GM18517 (cell line): ENCODE results near the gene OGA.

ENCODE experiments used
- ATAC-seq: cut with Tn5 transposase; IDR thresholded peaks from one replicate; pipeline ENCODE4 v1.9.1; 2021; ENCODE audit warnings: mild to moderate bottlenecking, moderate library complexity; ENCODE audit not compliant: unreplicated experiment

OGA gene

DNA sequence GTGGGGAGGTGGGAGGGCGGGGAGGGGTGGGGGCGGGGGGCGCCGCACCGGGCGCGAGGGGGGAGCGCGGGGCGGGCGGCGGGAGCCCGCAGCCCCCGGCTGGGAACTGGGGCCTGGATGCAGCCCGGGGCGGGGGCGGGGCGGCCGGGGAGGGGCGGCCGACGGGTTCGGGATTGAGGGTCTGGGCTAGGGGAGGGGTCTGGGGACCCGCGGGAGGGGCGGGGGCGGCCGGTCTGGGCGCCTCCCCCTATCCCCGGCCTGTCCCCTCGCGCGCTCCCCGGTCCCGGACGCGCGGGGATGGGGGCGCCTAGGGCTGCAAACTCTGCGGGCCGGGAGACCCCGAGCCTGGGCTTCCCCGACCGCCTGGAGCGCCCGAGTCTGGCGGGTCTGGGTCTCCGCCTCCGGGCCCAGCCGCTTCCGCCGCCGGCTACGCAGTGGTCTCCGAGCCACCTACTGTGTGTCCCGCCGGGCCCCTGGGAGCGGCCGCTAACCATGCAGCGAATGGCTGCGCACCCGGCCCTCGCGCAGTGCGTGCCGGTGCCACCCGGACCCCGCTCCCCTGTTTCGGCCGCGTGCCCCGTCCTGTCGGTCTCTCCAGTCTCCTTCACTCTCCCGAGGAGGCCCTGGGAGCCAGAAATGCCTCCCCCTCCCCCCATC is 42.0 kb downstream of the OGA start:
- no peak for ATAC-seq

DNA sequence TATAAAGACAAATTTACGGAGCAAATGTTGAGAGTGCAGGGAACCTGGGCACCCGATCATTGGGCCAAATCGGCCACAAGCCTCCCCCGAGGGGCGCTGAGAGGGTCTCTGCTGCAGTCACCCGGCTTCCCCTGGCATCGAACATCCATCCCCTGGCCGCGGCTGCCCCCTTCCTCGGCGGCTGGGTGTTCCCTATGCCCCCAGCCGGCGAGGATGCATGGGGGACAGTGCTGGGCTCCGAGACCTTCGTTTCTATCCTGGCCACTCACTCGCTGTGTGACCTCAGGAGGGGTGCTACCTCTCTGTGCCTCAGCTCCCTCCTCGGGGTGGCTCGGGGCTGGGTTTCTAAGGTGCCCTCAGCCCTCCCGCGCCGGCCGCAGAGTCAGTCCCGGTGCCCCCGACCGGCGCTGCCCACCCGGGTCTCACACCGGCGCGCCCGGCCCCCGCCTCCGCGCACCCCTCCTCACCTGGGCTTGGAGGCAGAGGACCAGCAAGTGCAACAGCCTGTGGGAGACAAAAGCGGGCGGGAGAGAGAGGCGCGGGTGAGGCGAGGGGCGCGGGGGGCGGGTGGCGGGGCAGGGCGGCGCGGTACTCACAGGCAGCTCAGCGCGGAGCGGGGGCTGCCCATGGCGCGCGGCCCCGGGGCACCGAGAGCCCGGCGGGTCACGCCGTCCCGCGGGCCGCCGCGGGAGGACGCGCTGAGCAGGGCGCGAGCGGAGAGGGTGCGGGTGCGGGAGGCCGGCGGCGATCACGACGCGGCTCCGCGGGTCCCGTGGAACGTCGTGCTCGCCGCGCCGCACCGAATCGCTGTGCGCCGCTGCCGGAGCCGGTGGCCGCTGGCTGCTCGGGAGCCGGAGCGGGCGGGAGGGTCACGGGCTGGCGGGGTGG is 42.7 kb downstream of the OGA start, which contains the start of gene FGF8:
Gene FGF8 (minus strand): TSS at position 842 of the 888 bp plus-strand sequence. CDS start 214 bp downstream, at position 628.
- ATAC-seq: no peak

DNA sequence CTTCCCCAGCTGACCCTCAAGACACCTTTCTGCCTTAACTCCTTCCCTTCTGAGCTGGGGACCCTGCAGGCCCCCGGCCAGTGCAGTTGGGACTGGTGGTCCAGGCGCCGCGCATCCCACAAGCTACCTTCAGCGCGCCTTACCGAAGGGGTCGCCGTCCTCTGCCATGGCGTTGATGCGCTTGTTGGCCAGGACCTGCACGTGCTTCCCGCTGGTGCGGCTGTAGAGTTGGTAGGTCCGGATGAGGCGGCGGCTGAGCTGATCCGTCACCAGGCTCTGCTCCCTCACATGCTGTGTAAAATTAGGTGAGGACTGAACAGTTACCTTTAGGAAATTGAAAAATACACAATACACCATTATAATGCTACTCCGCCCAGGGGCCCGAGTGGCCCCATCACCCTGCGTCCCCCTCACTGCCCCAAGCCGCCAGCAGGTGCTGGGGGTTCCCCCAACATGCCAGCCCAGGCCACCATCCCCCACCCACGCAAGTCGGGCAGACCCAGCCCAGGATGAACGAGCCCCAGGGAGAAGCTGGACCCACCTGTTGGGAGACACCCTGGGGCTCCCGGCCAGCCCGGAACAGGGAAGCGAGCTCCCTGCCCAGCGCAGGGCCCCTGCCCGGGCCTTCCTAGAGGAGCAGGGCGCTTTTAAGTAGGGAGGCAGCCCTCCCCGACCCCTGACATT is 43.5 kb downstream of the OGA start:
- no peak for ATAC-seq

DNA sequence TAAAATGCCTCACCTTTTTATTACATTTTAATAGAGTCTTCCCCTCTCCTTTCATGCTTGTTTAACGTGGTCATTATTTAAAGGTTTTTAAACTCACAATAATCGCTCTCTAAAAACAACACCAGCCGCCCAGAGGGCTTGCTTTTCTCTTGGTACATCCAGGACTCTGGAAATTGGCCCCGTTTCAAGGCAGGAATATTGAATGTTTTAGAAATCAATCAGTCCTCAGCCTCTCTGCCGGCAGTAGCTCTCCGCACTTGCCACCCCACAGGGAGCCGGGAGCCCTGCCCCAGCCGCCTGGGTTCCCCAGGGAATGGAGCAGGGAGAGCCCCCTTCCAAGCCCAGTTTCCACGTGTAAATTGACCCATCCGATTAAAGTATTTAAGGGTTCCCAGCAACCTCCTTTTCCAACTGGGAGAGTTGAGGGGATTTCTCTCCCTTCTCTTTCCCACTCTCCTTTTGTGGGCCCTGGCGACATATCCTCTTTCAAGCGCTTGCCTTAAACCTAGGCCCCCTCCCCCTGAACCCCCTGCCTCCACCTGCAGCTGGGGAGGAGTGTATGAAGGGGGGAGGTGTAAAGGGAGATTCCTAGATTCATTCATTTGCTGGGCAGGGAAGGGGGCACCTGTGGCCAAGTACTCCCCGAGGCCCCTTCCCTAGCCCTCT is 44.2 kb downstream of the OGA start:
- ATAC-seq: no peak

DNA sequence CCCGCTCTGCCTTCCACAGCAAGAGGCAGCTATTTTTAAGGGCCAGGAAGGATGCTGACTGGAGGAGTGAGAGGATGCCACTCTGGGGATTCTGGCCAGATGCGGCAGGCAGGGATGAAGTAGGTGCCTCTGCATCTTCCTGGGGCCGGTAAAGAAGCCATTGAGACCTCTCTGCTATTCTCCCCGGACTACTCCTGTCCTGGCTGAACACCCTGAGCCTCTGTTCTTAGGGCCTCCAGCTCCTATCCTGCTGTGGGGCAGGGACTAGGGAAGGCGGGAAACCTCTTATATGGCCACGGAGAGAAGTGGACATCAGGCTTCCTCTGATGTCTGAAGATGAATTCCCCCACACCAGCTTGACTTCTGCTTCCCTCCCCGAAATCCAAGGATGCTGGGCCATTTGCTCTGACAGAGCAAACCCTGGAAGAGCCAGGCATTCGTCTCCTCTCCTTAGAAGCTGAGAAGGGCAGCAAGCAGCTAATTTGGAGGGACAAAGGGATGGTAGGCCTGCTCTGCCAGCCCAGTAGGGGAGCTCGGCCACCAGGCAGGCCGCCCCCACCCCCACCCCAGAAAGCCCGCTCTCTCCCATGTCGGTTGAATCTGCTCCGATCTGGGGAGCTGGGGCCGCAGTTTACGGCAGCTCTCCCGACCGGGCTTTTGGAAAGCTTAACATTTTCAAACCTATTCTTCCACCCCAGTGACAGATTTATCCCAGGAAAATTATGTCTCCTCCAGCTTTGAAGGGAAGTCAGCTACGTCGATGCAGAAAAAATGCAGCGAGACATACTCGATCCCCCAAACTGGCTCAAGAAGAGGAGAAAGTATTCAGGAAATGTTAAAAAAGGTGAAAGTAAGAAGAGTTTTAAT is 45.1 kb downstream of the OGA start:
- no peak for ATAC-seq

DNA sequence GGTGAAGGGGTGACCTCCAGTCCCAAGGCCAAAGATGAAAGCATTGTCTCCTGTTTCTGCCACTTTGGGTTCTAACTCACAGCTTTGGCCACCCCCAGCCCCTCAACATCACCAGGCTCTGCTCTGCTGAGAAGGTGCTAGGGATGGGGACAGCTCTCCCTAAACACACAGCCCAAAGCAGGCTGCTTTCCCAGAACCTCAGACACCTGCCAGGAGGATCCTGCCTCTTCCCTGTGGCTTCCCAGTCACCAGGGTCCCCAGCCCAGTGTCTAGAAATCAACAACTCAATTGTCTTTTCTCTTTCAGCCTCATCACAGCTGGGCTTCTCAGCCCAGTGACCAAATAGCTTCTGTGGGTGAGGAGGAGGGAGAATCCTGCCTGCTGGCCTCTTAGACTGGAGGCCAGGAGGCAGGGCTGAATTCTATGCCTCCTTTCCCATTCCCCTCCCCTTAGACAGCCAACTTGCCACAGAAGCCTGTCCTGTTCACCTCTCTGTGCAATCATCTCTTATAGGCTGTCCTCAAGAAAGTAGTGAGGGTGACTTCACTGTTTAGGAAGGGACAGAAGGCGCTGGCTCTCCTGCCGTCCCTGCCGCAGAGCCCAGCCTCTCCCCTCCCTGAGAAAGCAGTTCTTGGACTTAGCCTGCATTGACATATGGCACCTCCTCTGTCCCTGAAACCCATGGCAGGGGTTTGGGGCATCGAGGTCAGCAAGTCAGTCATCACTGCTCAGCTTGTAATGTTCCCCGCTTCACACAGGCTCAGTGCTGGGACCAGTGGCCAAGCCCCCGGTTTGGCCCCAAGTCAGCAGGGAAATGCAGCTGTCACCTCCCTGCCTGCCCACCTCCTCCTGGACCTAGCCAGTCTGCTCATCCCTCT is 46.0 kb downstream of the OGA start:
- no peak for ATAC-seq

DNA sequence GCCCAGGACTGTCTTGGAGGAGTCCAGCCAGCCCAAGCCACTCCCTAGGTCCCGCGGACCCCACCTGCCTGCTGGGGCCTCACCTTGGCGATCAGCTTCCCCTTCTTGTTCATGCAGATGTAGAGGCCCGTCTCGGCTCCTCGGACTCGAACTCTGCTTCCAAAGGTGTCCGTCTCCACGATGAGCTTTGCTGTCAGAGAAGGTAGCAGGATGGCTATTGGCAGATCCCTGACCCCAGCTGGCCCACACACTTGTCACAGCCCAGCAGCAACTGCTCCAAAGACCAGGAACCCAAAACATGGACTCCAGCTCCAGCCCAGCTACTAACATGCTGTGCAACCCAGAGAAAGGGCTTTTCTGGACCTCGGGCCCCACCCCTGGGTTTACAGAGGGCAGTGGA is 46.9 kb downstream of the OGA start:
- no peak for ATAC-seq

DNA sequence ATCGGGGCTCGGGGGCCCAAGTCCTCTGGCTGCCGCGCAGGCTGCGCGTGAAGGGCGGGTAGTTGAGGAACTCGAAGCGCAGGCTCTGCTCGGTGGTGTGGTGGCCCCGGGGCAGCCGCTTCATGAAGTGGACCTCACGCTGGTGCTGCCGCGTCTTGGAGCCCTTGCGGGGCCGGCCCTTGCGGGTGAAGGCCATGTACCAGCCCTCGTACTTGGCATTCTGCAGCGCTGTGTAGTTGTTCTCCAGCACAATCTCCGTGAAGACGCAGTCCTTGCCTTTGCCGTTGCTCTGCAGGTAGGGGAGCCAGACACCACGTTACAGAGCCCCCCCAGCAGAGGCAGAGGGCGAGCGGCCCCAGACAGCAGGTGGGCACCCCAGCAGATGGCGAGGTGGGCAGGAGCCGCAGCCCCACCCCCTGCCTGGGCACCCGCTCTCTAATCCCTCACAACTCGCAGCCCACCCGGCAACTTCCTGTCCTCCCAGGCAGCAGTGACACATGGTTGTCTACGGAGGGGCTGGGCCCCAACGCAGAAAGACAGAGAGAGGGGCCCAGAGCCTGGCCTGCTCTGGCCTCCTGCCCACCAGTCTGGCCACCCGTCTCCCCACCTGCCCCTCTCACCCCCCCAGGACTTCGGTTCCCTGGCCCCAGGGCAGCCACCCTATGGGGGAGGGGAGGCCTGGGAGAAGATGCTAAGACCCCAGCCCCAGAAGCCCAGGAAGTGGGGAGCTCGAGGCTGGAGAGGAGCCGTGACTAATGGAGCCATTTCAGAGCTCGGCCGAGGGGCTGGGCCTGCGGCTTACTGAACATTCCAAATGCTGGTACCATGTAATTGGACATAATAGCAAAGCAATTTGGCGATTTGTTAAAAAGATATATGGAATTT is 47.7 kb downstream of the OGA start:
- ATAC-seq: no peak

DNA sequence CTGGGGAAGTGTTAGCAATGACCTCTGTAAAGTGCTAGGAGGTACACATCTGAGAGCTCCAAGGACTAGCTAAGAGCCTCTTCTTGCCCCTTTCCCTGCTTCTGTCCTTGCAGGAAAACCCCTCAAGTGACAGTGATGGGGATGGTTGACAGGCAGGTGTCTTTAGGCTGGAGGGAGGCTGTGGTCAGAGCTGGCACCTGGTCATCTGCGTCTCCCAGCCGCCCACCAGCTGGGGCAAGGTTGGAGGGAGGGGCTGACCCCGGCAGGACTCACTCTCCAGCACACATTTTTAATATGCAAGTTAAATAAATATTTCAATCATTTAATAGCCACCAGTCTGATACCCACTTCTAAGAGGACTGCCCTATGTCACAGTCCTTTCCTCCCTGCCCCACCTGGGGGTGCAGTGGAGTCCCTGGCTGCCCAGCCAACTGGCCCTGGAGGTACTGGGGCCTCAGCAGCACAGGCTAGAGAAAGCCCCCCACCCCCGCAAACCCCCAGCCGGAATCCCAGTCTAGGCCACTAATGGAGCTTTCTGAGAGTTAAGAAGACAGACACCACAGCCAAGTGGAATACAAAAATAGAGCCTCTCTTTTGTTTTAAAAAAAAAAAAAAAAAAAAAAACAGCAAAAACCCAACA is 48.6 kb downstream of the OGA start:
- no peak for ATAC-seq

DNA sequence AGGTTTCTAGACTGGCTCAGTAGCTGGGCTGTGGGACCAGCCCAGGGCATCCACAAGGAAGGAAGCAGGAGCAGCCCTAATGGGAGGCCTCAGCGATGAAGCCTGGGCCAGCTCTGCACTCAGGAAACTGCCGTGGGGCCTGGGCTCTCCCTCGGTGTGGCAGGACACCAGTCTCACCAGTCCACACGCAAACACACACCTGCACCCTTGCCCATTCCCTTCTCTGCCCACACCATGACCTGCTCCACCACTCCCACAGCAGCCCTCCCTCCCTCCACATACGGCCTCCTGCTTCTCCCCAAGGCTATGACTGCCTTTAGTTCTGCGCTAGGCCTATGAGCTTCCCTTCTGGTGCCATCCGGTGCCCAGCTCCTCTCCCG is 49.5 kb downstream of the OGA start:
- ATAC-seq: no peak

DNA sequence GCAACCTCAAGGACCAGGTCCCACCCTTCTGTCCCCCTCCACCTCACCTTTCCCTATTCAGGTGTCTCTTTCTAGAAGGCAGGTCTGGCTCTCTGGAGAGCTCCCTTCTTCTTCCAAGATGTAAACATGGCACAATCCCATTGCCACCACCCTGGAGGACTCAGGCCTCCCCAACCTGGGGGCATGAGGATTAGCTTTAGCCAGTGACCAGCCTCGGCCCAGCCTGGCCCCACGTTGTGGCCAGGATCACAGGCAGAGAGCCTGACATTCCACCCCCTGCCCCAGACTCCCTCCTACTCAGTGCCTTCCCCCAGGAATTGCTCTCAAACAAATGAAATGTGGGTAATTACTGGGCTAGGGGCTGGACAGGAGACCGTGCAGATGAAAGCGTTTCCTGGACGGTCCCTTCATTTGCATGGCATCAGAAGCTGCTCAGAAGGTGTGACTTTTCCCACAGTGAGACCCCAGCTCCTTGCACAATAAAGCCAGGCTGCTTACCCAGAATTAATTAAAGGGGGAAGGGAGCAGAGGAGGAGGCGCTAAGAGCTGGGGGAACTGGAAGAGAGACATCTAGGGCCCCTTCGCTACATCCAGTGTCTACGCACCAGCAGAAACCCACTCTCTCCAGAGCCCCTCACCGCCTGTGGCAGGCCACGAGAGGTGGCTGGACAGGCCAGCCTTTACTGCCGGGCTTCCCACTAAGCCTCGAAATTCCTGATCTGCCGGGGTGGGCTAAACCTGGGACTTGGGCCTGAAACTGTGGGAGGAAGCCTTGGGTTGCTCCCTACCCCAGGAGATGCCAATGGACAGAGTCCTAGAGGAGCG is 50.1 kb downstream of the OGA start:
- no peak for ATAC-seq

DNA sequence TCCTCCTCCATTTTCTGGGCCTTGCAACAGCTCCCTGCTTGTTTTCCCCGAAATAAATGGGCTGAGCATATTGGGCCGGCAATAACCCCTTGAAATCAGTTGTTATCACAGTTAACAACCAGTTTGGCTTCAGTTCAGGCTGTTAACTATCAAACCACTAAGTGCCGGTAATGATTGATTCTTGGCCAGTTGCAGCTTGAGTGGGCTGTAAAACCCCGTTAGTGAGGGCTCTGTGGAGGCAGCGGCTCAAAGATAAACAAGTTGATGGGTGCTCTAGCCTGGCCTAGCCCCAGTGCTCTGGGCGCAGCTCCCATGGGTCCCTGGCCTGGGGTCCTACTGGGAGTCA is 50.7 kb downstream of the OGA start:
- ATAC-seq: no peak

DNA sequence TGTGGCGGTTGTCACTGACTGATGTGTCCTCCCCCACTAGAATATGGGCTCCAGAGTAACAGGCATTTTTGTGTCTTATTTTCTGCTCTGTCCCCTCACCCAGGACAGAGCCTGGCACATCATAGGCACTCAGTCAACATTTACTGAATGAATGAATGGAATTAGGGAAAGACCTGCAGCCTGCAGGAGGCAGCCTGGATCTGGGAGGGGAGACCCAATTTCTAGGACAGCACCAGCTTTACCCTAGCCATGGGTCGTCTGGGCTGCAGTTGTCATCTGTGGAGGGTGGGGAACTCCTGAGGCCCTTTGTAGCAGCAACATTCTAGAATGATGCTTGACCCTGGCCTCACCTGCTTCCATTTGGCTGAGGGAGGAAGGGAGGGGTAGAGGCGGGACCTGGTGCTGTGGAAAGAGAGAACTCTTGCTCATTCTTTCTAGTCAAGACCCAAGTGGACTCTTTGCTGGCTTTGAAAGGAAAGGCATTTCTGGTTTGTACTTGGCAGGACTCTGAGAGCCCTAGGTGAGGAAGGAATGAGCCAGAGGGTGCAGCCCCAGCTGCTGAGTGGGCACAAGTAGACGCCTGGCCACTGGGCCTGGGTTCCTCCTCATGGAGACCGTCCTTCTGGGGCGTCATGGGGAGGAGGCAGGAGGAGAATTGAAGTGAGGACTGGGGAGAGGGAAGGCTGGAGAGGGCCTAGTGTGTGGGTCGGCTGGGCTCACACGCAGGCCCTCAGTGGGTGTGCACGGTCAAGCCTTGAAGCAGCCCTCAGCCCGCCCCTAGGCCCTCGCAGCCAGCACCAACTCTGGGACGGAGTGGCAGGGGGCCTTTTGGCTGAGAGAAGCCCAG is 51.3 kb downstream of the OGA start:
- ATAC-seq: no peak

DNA sequence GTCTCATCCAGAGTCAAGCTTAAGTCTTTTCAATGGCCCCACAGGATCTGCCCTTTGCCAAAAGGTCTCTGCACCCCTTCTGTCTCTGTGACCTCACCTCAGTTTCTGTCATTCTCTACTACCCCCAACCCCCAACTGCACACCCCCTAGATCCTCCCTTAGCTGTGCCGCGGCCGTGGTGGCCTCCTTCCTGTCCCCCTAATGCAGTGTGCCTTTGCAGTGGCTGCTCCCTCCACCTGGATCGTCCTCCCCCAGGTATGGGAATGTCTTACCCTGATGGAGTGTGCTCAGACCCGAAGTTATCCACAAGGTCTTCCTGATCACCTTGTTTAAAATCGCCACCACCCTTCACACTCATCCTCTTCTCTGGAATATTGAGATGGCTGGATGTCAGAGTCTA is 51.9 kb downstream of the OGA start:
- no peak for ATAC-seq

DNA sequence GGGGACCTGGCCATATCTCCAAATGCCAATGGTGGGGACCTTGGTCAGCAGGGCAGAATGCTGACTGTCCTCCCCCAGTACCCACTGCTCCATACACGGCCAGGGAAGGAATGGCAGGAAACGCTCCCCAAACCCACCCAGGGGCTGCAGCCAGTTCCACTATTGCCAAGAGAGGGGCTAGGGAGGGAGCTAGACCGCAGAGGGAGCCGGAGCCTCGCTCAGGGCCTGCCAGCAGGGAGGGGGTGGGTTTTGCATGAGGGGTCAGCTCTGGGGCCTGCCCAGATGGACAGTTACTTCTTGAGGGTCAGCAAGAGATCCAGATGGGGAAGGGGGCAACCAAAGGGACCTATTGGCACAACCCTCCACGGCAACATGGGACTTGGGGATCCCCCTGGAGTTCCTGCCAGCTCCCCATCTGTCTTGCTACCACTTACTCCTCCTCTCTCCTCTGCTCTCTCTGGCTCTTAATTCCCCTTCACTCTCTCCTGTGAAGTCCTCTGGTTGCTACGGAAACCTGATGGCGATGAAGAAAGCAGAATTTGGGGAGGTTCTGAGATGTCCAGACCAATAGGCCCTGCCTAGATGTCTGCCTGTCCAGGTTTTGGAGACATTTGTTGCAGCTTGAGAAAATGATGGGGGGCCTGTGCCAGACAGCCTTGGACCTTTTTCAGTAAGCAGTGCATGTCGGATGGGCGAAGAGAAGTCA is 55.0 kb downstream of the OGA start:
- no peak for ATAC-seq

DNA sequence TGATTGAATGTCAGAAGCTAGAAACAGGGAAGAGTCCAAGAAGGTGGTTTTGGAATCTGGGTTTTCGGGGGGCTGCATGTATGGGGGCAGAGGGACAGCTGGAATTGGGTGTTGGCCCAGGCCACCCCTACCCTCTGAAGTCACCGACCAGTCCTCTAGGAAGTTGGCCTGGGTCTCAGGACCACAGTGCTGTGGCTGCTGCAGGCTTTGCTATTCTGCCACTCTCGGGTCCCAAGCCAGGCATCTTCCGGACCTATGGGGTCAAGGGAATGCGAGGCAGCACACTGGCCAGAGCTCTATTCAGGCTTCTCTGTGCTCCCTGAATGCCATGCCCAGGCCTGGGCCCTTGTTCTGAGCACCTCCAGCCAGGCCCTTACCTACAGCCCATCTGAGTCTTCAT is 55.5 kb downstream of the OGA start:
- ATAC-seq: no peak
